Tibial nerve (tissue), 4 donors: ENCODE results near the gene NFIA. TPM values are rescaled to one million over a fixed set of nuclear protein-coding genes. Genes with fewer than 3 reads are reported as not detected.

Source experiments
- DNase-seq, 2 donors: peaks; one replicate each; pipeline ENCODE4 v3.0.0-alpha.2; 2019; ENCODE audit warnings: low spot score in 2 of 2
- H3K27ac ChIP-seq, 4 donors: fragments of 200-600 bp; sonication (generic) in 3 of 4; one replicate each; pipeline ENCODE4 v1.5.1; 2017 to 2019; ENCODE audit warnings: mild to moderate bottlenecking in 1 of 4
- H3K27me3 ChIP-seq, 2 donors: fragments of 200-600 bp; sonication (generic) in 1 of 2; one replicate each; pipeline versions ENCODE4 v1.5.1 to v1.6.0; 2017 to 2019
- H3K36me3 ChIP-seq, 3 donors: fragments of 200-600 bp; sonication (generic); one replicate each; pipeline ENCODE4 v1.5.1; 2018 to 2019
- H3K4me1 ChIP-seq, 4 donors: fragments of 200-600 bp; sonication (generic) in 3 of 4; one replicate each; pipeline ENCODE4 v1.5.1; 2017 to 2019
- H3K4me3 ChIP-seq, 4 donors: fragments of 200-600 bp; sonication (generic) in 3 of 4; one replicate each; pipeline ENCODE4 v1.5.1; 2017 to 2019; ENCODE audit warnings: mild to moderate bottlenecking in 1 of 4, moderate library complexity in 1 of 4
- H3K9me3 ChIP-seq, 4 donors: fragments of 200-600 bp; sonication (generic) in 3 of 4; one replicate each; pipeline ENCODE4 v1.5.1; 2017 to 2019
- EP300 ChIP-seq, 2 donors: sonication (generic); formaldehyde crosslinking; IDR thresholded peaks; one replicate each; pipeline ENCODE4 v1.6.1; 2017; ENCODE audit warnings: antibody characterized with exemption in 2 of 2, mild to moderate bottlenecking in 1 of 2
- POLR2A ChIP-seq, 2 donors: fragments of 450-650 bp; IDR thresholded peaks; one replicate each; pipeline ENCODE4 v1.6.1; 2017; ENCODE audit warnings: antibody characterized with exemption in 2 of 2, mild to moderate bottlenecking in 2 of 2, moderate library complexity in 2 of 2
- WGBS, 2 donors: methylation state at CpG; one replicate each; pipeline ENCODE4 v1.1.5; 2018; 5-methylcytosine and 5-hydroxymethylcytosine counted together
- total RNA-seq, 4 donors: library from RNA; depleted of rRNA; stranded (reverse); fragments of >200 nt; gene quantifications; one replicate each; pipeline ENCODE4 v1.1.0, GENCODE V29; 2016
- TF ChIP-seq, protein P1 (sequence below), 5 experiments: fragments of 200-600 bp in 3 of 5; fragments of 450-650 bp in 2 of 5; sonication (generic) in 3 of 5; IDR thresholded peaks; one replicate each; pipeline ENCODE4 v1.5.1; 2016 to 2019; ENCODE audit warnings: antibody characterized with exemption in 5 of 5, mild to moderate bottlenecking in 3 of 5, moderate library complexity in 2 of 5

Gene NFIA
- total RNA-seq, 4 donors from 2014 or later = 71.2 to 81.4 (median 75.7) TPM

DNA sequence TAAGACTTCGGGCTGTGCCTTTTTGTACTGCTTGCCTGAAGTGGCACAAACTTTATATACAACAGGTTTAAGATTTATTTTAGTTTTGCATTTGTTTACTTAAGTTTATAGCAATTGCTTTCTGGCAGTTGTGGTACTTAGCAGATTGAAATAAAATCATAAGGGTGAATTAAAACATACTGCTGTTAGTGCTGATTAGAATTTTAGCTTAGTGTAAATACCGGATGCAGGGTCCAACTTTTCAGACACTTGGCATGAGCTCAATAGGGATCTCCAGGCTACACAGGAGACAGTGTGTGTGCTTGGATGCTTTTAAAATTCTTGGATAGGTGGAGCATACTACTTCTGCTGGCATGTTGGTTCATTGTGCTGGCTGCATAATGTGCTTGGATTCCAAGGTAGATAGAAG, 159.6 kb downstream of the NFIA start:
- Histone ChIP-seq H3K4me3 (no peak overlapping the region), H3K36me3 (no peaks in the 10 kb centered on the region), H3K4me1 (peaks cover 0 to 49% (median 7%) of the 10 kb centered on the region in 4 donors), H3K27ac (peak overlapping the region in 2 of 4 donors; percentile 20 to 56), H3K9me3 (peaks cover 0 to 3% (median 0%) of the 10 kb centered on the region in 4 donors), H3K27me3 (no peaks in the 10 kb centered on the region)
- no peak for TF ChIP-seq EP300 (IDR thresholded peaks at IDR 0.05)
- TF ChIP-seq, protein P1, sequence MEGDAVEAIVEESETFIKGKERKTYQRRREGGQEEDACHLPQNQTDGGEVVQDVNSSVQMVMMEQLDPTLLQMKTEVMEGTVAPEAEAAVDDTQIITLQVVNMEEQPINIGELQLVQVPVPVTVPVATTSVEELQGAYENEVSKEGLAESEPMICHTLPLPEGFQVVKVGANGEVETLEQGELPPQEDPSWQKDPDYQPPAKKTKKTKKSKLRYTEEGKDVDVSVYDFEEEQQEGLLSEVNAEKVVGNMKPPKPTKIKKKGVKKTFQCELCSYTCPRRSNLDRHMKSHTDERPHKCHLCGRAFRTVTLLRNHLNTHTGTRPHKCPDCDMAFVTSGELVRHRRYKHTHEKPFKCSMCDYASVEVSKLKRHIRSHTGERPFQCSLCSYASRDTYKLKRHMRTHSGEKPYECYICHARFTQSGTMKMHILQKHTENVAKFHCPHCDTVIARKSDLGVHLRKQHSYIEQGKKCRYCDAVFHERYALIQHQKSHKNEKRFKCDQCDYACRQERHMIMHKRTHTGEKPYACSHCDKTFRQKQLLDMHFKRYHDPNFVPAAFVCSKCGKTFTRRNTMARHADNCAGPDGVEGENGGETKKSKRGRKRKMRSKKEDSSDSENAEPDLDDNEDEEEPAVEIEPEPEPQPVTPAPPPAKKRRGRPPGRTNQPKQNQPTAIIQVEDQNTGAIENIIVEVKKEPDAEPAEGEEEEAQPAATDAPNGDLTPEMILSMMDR (IDR thresholded peaks at IDR 0.05) = no peak
- no peak for TF ChIP-seq POLR2A (IDR thresholded peaks at IDR 0.05)
- 67 to 68% methylated on average over 2 of the region's 2 CpGs for WGBS, 2 donors
- no peak for DNase-seq

DNA sequence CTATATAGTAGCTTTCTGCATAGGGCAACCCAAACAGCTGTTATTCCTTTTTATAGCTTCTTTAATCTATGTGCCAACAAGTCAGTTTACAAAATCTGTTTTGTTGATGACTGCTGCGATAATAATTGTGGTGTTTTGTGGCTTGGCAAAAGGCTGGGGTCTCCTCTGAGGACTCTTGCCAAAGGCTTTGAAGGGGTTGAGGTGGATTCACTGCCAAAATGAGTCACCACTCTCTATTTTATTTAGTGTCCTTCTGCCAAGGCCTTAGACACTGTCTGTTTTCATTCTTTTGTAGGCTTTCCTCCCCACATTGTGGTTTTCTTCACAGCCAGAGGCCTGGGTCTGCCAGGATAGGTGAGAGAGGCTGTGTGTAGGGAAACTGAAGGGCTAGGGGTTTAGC, 161.8 kb downstream of the NFIA start:
- H3K27ac ChIP-seq = peak overlapping the region in 2 of 4 donors; percentile 10 to 53
- H3K4me1 ChIP-seq = peaks cover 0 to 48% (median 7%) of the 10 kb centered on the region in 4 donors
- no peak overlapping the region for H3K4me3 ChIP-seq
- 9 to 29% methylated on average over 1 of the region's 1 CpG for WGBS, 2 donors
- DNase-seq = no peak
- no peaks in the 10 kb centered on the region for H3K36me3 ChIP-seq
- no peaks in the 10 kb centered on the region for H3K27me3 ChIP-seq
- H3K9me3 ChIP-seq = peaks cover 0 to 3% (median 0%) of the 10 kb centered on the region in 4 donors
- TF ChIP-seq EP300 (IDR thresholded peaks at IDR 0.05) = no peak
- TF ChIP-seq, protein P1 (IDR thresholded peaks at IDR 0.05) = no peak
- no peak for TF ChIP-seq POLR2A (IDR thresholded peaks at IDR 0.05)

DNA sequence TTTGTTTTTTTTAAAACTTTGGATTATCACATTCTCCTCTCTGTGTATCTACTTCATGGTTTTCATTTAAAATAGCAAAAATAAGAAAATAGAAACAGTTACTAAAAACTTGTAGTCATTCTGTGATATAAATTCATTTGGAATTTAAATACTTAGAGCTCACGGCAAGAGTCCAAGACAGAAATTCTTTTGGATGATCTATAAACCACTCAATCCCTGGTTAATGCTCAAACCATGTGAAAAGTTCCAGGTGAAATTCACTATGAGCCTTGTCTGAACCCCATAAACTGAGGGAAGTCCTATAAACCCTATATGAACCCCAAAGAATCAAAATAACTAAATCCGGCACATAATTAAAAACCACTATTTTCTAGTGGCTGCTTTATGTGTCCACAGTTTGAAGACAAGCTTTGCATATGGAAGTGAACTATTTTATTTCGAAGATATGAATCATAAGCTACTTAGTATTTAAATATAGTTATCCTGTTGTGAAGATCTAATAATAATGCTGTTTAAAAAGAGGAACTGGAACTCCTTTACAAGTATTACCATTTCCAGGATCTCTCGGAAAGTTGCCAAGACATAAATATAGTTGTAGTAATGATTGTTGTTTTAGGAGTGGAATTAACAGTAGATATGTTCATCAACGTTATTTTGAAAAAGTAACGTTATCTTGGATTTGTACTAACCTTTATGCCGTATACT, 163.5 kb downstream of the NFIA start:
- no peak for DNase-seq
- WGBS, 2 donors = 94 to 95% methylated on average over 7 of the region's 7 CpGs
- peaks cover 0 to 3% (median 0%) of the 10 kb centered on the region in 4 donors for H3K9me3 ChIP-seq
- no peaks in the 10 kb centered on the region for H3K36me3 ChIP-seq
- no peaks in the 10 kb centered on the region for H3K27me3 ChIP-seq
- H3K4me3 ChIP-seq = no peak overlapping the region
- TF ChIP-seq POLR2A (IDR thresholded peaks at IDR 0.05) (no peak), EP300 (IDR thresholded peaks at IDR 0.05) (no peak)
- TF ChIP-seq, protein P1 (IDR thresholded peaks at IDR 0.05) = no peak
- H3K4me1 ChIP-seq = peaks cover 0 to 57% (median 7%) of the 10 kb centered on the region in 4 donors
- no peak overlapping the region for H3K27ac ChIP-seq

DNA sequence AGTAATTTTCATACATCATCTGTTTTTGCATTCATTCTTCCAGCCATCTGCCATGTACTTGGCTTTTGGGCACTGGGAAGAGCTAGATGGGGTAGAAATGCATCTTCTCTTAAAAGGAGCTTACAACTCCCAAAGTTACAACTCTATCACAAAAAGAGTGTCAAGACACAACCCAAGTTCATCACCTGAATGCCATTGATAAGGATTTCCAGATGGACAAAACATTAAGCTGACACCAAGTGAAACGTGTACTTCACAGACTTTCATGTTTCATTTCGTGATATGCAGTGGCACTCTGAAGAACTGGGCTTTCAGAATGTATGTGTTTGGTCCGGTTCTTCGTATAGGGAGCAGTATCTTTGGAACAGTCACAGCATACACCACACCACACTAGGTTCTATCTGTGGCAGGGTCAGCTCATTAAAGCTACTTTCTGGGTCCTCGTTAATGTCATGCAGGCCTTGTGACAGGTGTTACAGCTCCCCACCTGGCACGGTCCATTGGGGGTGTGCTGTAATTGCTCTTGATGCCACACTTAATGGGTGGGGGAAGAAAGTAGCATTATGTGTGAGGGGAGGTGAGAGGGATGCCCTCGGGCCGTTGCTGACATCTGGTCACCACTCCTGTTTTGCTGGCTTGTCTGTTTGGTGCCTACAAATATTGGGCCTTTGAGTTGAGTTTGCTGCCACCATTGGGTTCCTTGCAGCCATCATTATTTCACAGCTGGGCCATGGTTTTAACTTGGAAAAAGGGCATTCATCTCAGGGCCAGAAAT, 164.9 kb downstream of the NFIA start:
- WGBS, 2 donors = 85 to 87% methylated on average over 8 of the region's 8 CpGs

More for the DNA sequence above, 164.9 kb downstream of the NFIA start:
- peaks cover 0 to 51% (median 7%) of the 10 kb centered on the region in 4 donors for H3K4me1 ChIP-seq
- H3K27me3 ChIP-seq = no peaks in the 10 kb centered on the region
- TF ChIP-seq POLR2A (IDR thresholded peaks at IDR 0.05) (no peak), EP300 (IDR thresholded peaks at IDR 0.05) (no peak)
- TF ChIP-seq, protein P1 (IDR thresholded peaks at IDR 0.05) = no peak
- H3K36me3 ChIP-seq = no peaks in the 10 kb centered on the region
- H3K27ac ChIP-seq = no peak overlapping the region
- H3K4me3 ChIP-seq = no peak overlapping the region
- DNase-seq = no peak
- peaks cover 0 to 3% (median 0%) of the 10 kb centered on the region in 4 donors for H3K9me3 ChIP-seq
